H1 (cell line): ENCODE data around the gene MT1B. TPM values are rescaled to one million over a fixed set of nuclear protein-coding genes. Genes with fewer than 3 reads are reported as not detected.

Source experiments
- BACH1 ChIP-seq: IDR thresholded peaks from 2 replicates; pipeline ENCODE4 v1.6.1; 2012; ENCODE audit warnings: low read length, improper control_type of control experiment
- RBBP5 ChIP-seq: IDR thresholded peaks from 2 replicates; pipeline ENCODE4 v1.7.1; 2012; ENCODE audit warnings: low read depth, mild to moderate bottlenecking, inconsistent platforms, low read length, moderate library complexity, borderline replicate concordance
- polyA plus RNA-seq, 7 experiments: library from polyadenylated mRNA; depleted of rRNA in 3 of 7; stranded (reverse) in 5 of 7; unstranded in 2 of 7; fragments of >200 nt in 5 of 7; fragments of 200-250 nt in 2 of 7; gene quantifications; 1 replicate in 5 of 7; 2 replicates in 1 of 7; 4 replicates in 1 of 7; pipeline versions ENCODE4 v1.2.1 to v1.2.3, GENCODE V29; 2011 to 2013; ENCODE audit warnings: missing spikeins in 2 of 7, mixed read lengths in 2 of 7
- total RNA-seq: library from RNA; stranded (reverse); fragmentation: NEBNext Ultra II Directional; extraction: Animal tissue kit (Norgen Biotek cat#: 25700); gene quantifications from 2 replicates; pipeline ENCODE4 v1.2.1, GENCODE V29; 2021

The MT1B gene
- total and polyA plus RNA-seq, 2 of the 8 experiments (the other 6 are each of a cell fraction or from before 2014, with no cell fraction given) = not detected

- no peak for TF ChIP-seq BACH1
- no peak for TF ChIP-seq RBBP5
Measured at GRCh38 chr16:56610609-56611111, 41.0 kb upstream of the MT1B start (continued).
